WTC11 (cell line): ENCODE results near the gene DPH1. TPM values are rescaled to one million over a fixed set of nuclear protein-coding genes. Genes with fewer than 3 reads are reported as not detected.

Source experiments
- ATAC-seq: fragments of 200-7000 bp; cut with Tn5 transposase; 2 replicates; pipeline ENCODE4 v1.10.0; 2021; ENCODE audit warnings: mild to moderate bottlenecking, moderate library complexity
- CTCF ChIA-PET: fragments of 300-600 bp; sonication (Branson Sonifier 250); formaldehyde crosslinking; loops from one replicate; lab custom pipeline; 2021; ENCODE audit warnings: antibody characterized with exemption; lab: Charles Lee
- POLR2A ChIA-PET: fragments of 350-600 bp; sonication (Branson Sonifier 250); formaldehyde crosslinking; loops from one replicate; lab custom pipeline; 2021; ENCODE audit warnings: antibody characterized with exemption; lab: Charles Lee
- DNase-seq: peaks from one replicate; pipeline ENCODE4 v3.0.0; 2021; ENCODE audit warnings: low spot score
- H3K27ac Mint-ChIP-seq: 2 replicates; pipeline ENCODE4 v1.8.0; 2021; ENCODE audit warnings: mixed read lengths
- H3K27me3 Mint-ChIP-seq: 2 replicates; pipeline ENCODE4 v1.8.0; 2021; ENCODE audit warnings: low read depth, mild to moderate bottlenecking, moderate library complexity, mixed read lengths
- H3K36me3 Mint-ChIP-seq: 2 replicates; pipeline ENCODE4 v1.8.0; 2021; ENCODE audit warnings: mixed read lengths
- H3K4me1 Mint-ChIP-seq: 2 replicates; pipeline ENCODE4 v1.8.0; 2022; ENCODE audit warnings: mixed read lengths
- H3K4me3 Mint-ChIP-seq: 2 replicates; pipeline ENCODE4 v1.8.0; 2021; ENCODE audit warnings: mild to moderate bottlenecking, moderate library complexity, mixed read lengths
- H3K9me3 Mint-ChIP-seq: 2 replicates; pipeline ENCODE4 v1.8.0; 2021; ENCODE audit warnings: mixed read lengths
- ATF1 ChIP-seq: sonication (generic); formaldehyde crosslinking; IDR thresholded peaks from 2 replicates; pipeline ENCODE4 v1.8.1; 2023; ENCODE audit warnings: mild to moderate bottlenecking, moderate library complexity, missing genetic modification reagents
- ATF6 ChIP-seq: sonication (generic); formaldehyde crosslinking; IDR thresholded peaks from 2 replicates; pipeline ENCODE4 v1.8.1; 2023; ENCODE audit warnings: mild to moderate bottlenecking, missing genetic modification reagents
- CREB1 ChIP-seq: sonication (generic); formaldehyde crosslinking; IDR thresholded peaks from 2 replicates; pipeline ENCODE4 v1.8.0; 2023; ENCODE audit warnings: mild to moderate bottlenecking, missing genetic modification reagents
- CTCF ChIP-seq: fragments of 200-600 bp; IDR thresholded peaks from 2 replicates; pipeline ENCODE4 v1.8.0; 2022; ENCODE audit warnings: antibody characterized with exemption
- ELF4 ChIP-seq: sonication (generic); formaldehyde crosslinking; IDR thresholded peaks from 2 replicates; pipeline ENCODE4 v1.8.1; 2022; ENCODE audit warnings: low read depth, mild to moderate bottlenecking, moderate library complexity, missing genetic modification reagents
- EMX1 ChIP-seq: fragments of 250-450 bp; sonication (Bioruptor Pico); IDR thresholded peaks from 2 replicates; pipeline ENCODE4 v1.8.0; 2021; ENCODE audit warnings: mild to moderate bottlenecking
- FOXJ3 ChIP-seq: sonication (generic); formaldehyde crosslinking; IDR thresholded peaks from 2 replicates; pipeline ENCODE4 v1.9.0; 2021; ENCODE audit warnings: missing genetic modification reagents, mild to moderate bottlenecking, borderline replicate concordance
- FOXP1 ChIP-seq: sonication (generic); formaldehyde crosslinking; IDR thresholded peaks from 2 replicates; pipeline ENCODE4 v1.8.0; 2022; ENCODE audit warnings: missing genetic modification reagents, mild to moderate bottlenecking, moderate library complexity, borderline replicate concordance
- GABPB1 ChIP-seq: sonication (generic); formaldehyde crosslinking; IDR thresholded peaks from 2 replicates; pipeline ENCODE4 v1.8.1; 2023; ENCODE audit warnings: mild to moderate bottlenecking, missing genetic modification reagents
- GRHL2 ChIP-seq: fragments of 250-450 bp; sonication (Bioruptor Pico); IDR thresholded peaks from 2 replicates; pipeline ENCODE4 v1.8.0; 2022; ENCODE audit warnings: mild to moderate bottlenecking, moderate library complexity; ENCODE audit not compliant: insufficient replicate concordance, severe bottlenecking
- JUN ChIP-seq: sonication (generic); formaldehyde crosslinking; IDR thresholded peaks from 2 replicates; pipeline ENCODE4 v1.8.0; 2023; ENCODE audit warnings: mild to moderate bottlenecking, missing genetic modification reagents
- MYBL2 ChIP-seq: sonication (generic); formaldehyde crosslinking; IDR thresholded peaks from 2 replicates; pipeline ENCODE4 v1.8.1; 2023; ENCODE audit warnings: mild to moderate bottlenecking, moderate library complexity, missing genetic modification reagents
- NR2C2 ChIP-seq: sonication (generic); formaldehyde crosslinking; IDR thresholded peaks from 2 replicates; pipeline ENCODE4 v1.8.0; 2022; ENCODE audit warnings: mild to moderate bottlenecking, missing genetic modification reagents
- SMAD3 ChIP-seq: sonication (generic); formaldehyde crosslinking; IDR thresholded peaks from 2 replicates; pipeline ENCODE4 v1.8.0; 2022; ENCODE audit warnings: missing genetic modification reagents, mild to moderate bottlenecking, borderline replicate concordance
- TP53 ChIP-seq: sonication (generic); formaldehyde crosslinking; IDR thresholded peaks from 2 replicates; pipeline ENCODE4 v1.8.1; 2023; ENCODE audit warnings: mild to moderate bottlenecking, missing genetic modification reagents
- ZNF219 ChIP-seq: sonication (generic); formaldehyde crosslinking; IDR thresholded peaks from 2 replicates; pipeline ENCODE4 v1.8.0; 2023; ENCODE audit warnings: missing genetic modification reagents, mild to moderate bottlenecking, borderline replicate concordance
- ZNF263 ChIP-seq: sonication (generic); formaldehyde crosslinking; IDR thresholded peaks from 2 replicates; pipeline ENCODE4 v1.8.1; 2022; ENCODE audit warnings: low read depth, mild to moderate bottlenecking, moderate library complexity, missing genetic modification reagents
- ZNF423 ChIP-seq: fragments of 250-450 bp; sonication (Bioruptor Pico); IDR thresholded peaks from 2 replicates; pipeline ENCODE4 v2.1.2; 2022; ENCODE audit warnings: mild to moderate bottlenecking, moderate library complexity
- ZNF425 ChIP-seq: fragments of 250-450 bp; sonication (Bioruptor Pico); conservative IDR thresholded peaks from 2 replicates; pipeline ENCODE4 v1.9.0; 2021; ENCODE audit warnings: mild to moderate bottlenecking
- total RNA-seq: library from RNA; stranded (reverse); gene quantifications from 3 replicates; pipeline ENCODE4 v1.2.3, GENCODE V29; 2021
- TF ChIP-seq, protein P1 (sequence below): sonication (generic); formaldehyde crosslinking; IDR thresholded peaks from 2 replicates; pipeline ENCODE4 v1.8.1; 2022; ENCODE audit warnings: missing genetic modification reagents, borderline replicate concordance
- TF ChIP-seq, protein P2 (sequence below): sonication (generic); formaldehyde crosslinking; IDR thresholded peaks from 2 replicates; pipeline ENCODE4 v1.8.1; 2022; ENCODE audit warnings: low read depth, missing genetic modification reagents, borderline replicate concordance
- TF ChIP-seq, protein P3 (sequence below): fragments of 250-450 bp; sonication (Bioruptor Pico); IDR thresholded peaks from 2 replicates; pipeline ENCODE4 v1.9.0; 2021; ENCODE audit warnings: mild to moderate bottlenecking

Gene DPH1
- total RNA-seq, 1 experiment from 2014 or later, result 43.2 TPM

DNA sequence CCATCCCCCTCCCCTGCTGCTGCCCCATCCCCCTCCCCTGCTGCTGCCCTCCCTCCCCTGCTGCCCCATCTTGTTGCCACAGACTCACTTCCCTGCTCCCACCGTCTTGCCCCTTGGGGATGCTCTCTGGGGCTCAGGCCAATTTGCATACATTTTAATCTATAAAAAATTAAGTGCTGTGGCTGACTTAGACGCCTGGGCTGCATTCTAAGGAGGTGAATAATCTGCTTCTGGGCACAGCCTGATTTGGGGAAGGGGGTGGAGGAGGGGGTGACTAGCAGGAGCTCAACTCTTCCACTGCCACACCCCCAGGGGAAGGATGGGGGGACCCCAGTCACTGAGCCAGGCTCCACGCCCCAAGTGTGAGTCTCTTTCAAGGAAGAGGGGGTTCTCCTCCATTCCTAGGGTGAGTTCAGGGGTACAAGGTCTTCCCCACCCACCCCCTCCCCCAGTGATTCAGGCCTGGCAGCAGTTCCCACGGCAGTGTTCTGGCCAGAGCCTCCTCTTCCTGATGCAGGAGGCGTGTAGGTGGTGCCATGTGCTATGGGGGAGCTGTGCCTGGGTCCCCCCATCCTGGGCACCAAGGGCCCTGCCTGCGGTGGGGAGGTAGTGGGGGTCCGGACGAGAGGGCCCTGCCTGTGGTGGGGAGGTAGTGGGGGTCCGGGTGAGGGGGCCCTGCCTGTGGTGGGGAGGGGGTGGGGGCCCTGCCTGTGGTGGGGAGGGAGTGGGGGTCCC, 5.0 kb downstream of the DPH1 start (continued):
- TF ChIP-seq, protein P1, sequence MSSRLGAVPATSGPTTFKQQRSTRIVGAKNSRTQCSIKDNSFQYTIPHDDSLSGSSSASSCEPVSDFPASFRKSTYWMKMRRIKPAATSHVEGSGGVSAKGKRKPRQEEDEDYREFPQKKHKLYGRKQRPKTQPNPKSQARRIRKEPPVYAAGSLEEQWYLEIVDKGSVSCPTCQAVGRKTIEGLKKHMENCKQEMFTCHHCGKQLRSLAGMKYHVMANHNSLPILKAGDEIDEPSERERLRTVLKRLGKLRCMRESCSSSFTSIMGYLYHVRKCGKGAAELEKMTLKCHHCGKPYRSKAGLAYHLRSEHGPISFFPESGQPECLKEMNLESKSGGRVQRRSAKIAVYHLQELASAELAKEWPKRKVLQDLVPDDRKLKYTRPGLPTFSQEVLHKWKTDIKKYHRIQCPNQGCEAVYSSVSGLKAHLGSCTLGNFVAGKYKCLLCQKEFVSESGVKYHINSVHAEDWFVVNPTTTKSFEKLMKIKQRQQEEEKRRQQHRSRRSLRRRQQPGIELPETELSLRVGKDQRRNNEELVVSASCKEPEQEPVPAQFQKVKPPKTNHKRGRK (CRISPR knock-in tag), result no peak
- TF ChIP-seq MYBL2 (CRISPR knock-in tag) (no peak), CTCF (no peak), TP53 (CRISPR knock-in tag) (no peak), FOXP1 (CRISPR knock-in tag) (no peak), ATF1 (CRISPR knock-in tag) (no peak), CREB1 (CRISPR knock-in tag) (no peak)
- TF ChIP-seq, protein P2, sequence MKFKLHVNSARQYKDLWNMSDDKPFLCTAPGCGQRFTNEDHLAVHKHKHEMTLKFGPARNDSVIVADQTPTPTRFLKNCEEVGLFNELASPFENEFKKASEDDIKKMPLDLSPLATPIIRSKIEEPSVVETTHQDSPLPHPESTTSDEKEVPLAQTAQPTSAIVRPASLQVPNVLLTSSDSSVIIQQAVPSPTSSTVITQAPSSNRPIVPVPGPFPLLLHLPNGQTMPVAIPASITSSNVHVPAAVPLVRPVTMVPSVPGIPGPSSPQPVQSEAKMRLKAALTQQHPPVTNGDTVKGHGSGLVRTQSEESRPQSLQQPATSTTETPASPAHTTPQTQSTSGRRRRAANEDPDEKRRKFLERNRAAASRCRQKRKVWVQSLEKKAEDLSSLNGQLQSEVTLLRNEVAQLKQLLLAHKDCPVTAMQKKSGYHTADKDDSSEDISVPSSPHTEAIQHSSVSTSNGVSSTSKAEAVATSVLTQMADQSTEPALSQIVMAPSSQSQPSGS (CRISPR knock-in tag), result no peak

- Mint-ChIP-seq H3K36me3 (no peaks in the 10 kb centered on the region), H3K4me1 (peaks cover 2% of the 10 kb centered on the region), H3K9me3 (no peaks in the 10 kb centered on the region), H3K27ac (no peak overlapping the region), H3K27me3 (no peaks in the 10 kb centered on the region), H3K4me3 (no peak overlapping the region)
- ATAC-seq (no peak), DNase-seq (no peak)
- ChIA-PET CTCF (interaction anchor here (0.6 kb wide), 1 partner anchor 22 kb away, joined by 4 read pairs; no protein-coding TSS in a partner anchor), POLR2A (interaction anchor here (0.5 kb wide), 1 partner anchor 11 kb away, joined by 3 read pairs; no protein-coding TSS in a partner anchor)
- no peak for TF ChIP-seq EMX1 (CRISPR knock-in tag)
- TF ChIP-seq JUN, result no peak
- no peak for TF ChIP-seq NR2C2 (CRISPR knock-in tag)
- TF ChIP-seq ZNF219 (CRISPR knock-in tag), result no peak
- TF ChIP-seq SMAD3 (CRISPR knock-in tag), result no peak
- no peak for TF ChIP-seq ZNF425
- TF ChIP-seq, protein P3, sequence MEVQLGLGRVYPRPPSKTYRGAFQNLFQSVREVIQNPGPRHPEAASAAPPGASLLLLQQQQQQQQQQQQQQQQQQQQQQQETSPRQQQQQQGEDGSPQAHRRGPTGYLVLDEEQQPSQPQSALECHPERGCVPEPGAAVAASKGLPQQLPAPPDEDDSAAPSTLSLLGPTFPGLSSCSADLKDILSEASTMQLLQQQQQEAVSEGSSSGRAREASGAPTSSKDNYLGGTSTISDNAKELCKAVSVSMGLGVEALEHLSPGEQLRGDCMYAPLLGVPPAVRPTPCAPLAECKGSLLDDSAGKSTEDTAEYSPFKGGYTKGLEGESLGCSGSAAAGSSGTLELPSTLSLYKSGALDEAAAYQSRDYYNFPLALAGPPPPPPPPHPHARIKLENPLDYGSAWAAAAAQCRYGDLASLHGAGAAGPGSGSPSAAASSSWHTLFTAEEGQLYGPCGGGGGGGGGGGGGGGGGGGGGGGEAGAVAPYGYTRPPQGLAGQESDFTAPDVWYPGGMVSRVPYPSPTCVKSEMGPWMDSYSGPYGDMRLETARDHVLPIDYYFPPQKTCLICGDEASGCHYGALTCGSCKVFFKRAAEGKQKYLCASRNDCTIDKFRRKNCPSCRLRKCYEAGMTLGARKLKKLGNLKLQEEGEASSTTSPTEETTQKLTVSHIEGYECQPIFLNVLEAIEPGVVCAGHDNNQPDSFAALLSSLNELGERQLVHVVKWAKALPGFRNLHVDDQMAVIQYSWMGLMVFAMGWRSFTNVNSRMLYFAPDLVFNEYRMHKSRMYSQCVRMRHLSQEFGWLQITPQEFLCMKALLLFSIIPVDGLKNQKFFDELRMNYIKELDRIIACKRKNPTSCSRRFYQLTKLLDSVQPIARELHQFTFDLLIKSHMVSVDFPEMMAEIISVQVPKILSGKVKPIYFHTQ (CRISPR knock-in tag), result no peak
- no peak for TF ChIP-seq FOXJ3
- no peak for TF ChIP-seq GABPB1 (CRISPR knock-in tag)
- no peak for TF ChIP-seq ELF4
- TF ChIP-seq ZNF423 (CRISPR knock-in tag), result no peak
- no peak for TF ChIP-seq GRHL2
- no peak for TF ChIP-seq ATF6
- no peak for TF ChIP-seq ZNF263 (CRISPR knock-in tag)
These were observed 5.9 kb downstream of the DPH1 start for GRCh38 chr17:2035541-2036488.
